Natural killer cell (primary cell): ENCODE results near the gene SYT2. TPM values are rescaled to one million over a fixed set of nuclear protein-coding genes. Genes with fewer than 3 reads are reported as not detected.

Experiments
- ATAC-seq, 3 donors: fragments of 150-1000 bp in 2 of 3; fragments of 200-7000 bp in 1 of 3; cut with Tn5 transposase; 1 replicate in 1 of 3; 2 replicates in 2 of 3; pipeline ENCODE4 v1.10.0; 2021; ENCODE audit warnings: mild to moderate bottlenecking in 2 of 3, moderate library complexity in 2 of 3
- DNase-seq, 2 donors: peaks; one replicate each; pipeline versions ENCODE4 v3.0.0 to v3.0.0-alpha.2; 2013 to 2021; ENCODE audit warnings: mixed read lengths in 1 of 2
- H3K27ac ChIP-seq: one replicate; pipeline ENCODE4 v1.5.1; 2013; ENCODE audit warnings: mild to moderate bottlenecking, low read length
- H3K27me3 ChIP-seq: one replicate; pipeline ENCODE4 v1.6.1; 2013; ENCODE audit warnings: low read length; ENCODE audit not compliant: control insufficient read depth, insufficient read depth
- H3K36me3 ChIP-seq: one replicate; pipeline ENCODE4 v1.6.1; 2013; ENCODE audit warnings: low read length; ENCODE audit not compliant: control insufficient read depth, insufficient read depth
- H3K4me1 ChIP-seq: one replicate; pipeline ENCODE4 v1.6.1; 2013; ENCODE audit warnings: low read length; ENCODE audit not compliant: control insufficient read depth, insufficient read depth
- H3K4me3 ChIP-seq: one replicate; pipeline ENCODE4 v1.5.1; 2013; ENCODE audit warnings: low read length
- H3K9me3 ChIP-seq: one replicate; pipeline ENCODE4 v1.6.1; 2013; ENCODE audit warnings: low read length; ENCODE audit not compliant: control insufficient read depth, insufficient read depth
- H3K27ac Mint-ChIP-seq, 2 donors: one replicate each; pipeline ENCODE4 v1.8.0; 2022; ENCODE audit warnings: mild to moderate bottlenecking in 2 of 2, mixed read lengths in 2 of 2, moderate library complexity in 1 of 2
- H3K27me3 Mint-ChIP-seq, 2 donors: one replicate each; pipeline ENCODE4 v1.8.0; 2022; ENCODE audit warnings: low read depth in 2 of 2, mixed read lengths in 2 of 2
- H3K36me3 Mint-ChIP-seq: one replicate; pipeline ENCODE4 v1.8.0; 2022; ENCODE audit warnings: mixed read lengths
- H3K4me1 Mint-ChIP-seq, 2 donors: one replicate each; pipeline ENCODE4 v1.8.0; 2022; ENCODE audit warnings: mixed read lengths in 2 of 2
- H3K4me3 Mint-ChIP-seq: one replicate; pipeline ENCODE4 v1.8.0; 2022; ENCODE audit warnings: mild to moderate bottlenecking, moderate library complexity, mixed read lengths
- H3K9me3 Mint-ChIP-seq, 2 donors: one replicate each; pipeline ENCODE4 v1.8.0; 2022; ENCODE audit warnings: mixed read lengths in 2 of 2
- WGBS: methylation state at CpG from one replicate; pipeline ENCODE4 v1.1.7; 2013; ENCODE audit warnings: missing lambda C conversion rate; ENCODE audit not compliant: insufficient coverage; 5-methylcytosine and 5-hydroxymethylcytosine counted together
- intact Hi-C: fragments of 100-400 bp; cut with micrococcal nuclease; formaldehyde crosslinking; loops from one replicate; pipeline ENCODE4 v1.14.2; 2022
- total RNA-seq, 4 donors: library from RNA; stranded (reverse); fragments of 120-200 nt in 1 of 4; gene quantifications; one replicate each; pipeline versions ENCODE4 v1.2.3 to v1.2.4, GENCODE V29; 2013 to 2022
- TF ChIP-seq, protein P1 (sequence below): fragments of 200-600 bp; IDR thresholded peaks from one replicate; pipeline ENCODE4 v1.8.0; 2022; ENCODE audit warnings: antibody characterized with exemption

SYT2 gene
- total RNA-seq, 3 donors from 2014 or later (not counting 1 experiment from before 2014, with no cell fraction given) = not detected

DNA sequence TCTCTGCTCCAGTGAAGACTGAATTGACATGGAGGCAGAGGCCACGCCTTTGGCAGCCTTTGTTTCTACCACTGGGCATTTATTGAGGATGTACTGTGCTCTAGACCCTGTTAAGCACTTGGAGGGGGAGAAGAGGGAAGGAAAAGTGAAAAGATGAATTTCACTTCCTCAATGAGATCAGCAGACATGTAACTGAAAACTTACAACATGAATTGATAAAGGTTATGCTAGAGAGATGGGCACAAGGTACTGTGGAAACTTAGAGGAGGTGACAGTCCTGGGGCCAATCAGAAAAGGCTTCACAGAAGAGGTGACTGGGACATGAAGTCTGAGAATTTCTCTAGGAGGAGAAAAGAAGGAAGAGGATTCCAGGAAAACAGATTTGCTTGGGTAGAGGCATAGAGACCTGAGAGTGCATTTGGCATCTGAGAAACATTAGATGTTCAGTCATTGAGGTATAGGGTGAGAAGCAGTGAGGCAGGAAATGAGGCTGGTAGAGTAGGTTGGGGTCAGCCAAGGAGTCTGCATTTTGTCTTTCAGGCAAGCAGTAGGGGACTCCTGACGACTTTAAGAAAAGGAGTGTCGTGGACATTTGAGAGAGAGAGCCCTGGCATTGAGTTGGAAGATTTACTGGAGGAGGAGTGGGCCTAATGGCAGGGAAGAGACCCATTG, 113.0 kb downstream of the SYT2 start:
- ATAC-seq (no peak), DNase-seq (no peak)
- WGBS = 83% methylated on average over 3 of the region's 3 CpGs
- H3K4me3 ChIP-seq = no peak overlapping the region
- Mint-ChIP-seq H3K27me3 (no peaks in the 10 kb centered on the region), H3K36me3 (no peaks in the 10 kb centered on the region), H3K4me3 (no peak overlapping the region), H3K9me3 (no peaks in the 10 kb centered on the region), H3K4me1 (no peaks in the 10 kb centered on the region), H3K27ac (no peak overlapping the region)
- H3K9me3 ChIP-seq = no peaks in the 10 kb centered on the region
- H3K27me3 ChIP-seq = no peaks in the 10 kb centered on the region
- H3K36me3 ChIP-seq = no peaks in the 10 kb centered on the region
- intact Hi-C loops = no loop called here
- H3K4me1 ChIP-seq = no peaks in the 10 kb centered on the region
- H3K27ac ChIP-seq = no peak overlapping the region
- TF ChIP-seq, protein P1, sequence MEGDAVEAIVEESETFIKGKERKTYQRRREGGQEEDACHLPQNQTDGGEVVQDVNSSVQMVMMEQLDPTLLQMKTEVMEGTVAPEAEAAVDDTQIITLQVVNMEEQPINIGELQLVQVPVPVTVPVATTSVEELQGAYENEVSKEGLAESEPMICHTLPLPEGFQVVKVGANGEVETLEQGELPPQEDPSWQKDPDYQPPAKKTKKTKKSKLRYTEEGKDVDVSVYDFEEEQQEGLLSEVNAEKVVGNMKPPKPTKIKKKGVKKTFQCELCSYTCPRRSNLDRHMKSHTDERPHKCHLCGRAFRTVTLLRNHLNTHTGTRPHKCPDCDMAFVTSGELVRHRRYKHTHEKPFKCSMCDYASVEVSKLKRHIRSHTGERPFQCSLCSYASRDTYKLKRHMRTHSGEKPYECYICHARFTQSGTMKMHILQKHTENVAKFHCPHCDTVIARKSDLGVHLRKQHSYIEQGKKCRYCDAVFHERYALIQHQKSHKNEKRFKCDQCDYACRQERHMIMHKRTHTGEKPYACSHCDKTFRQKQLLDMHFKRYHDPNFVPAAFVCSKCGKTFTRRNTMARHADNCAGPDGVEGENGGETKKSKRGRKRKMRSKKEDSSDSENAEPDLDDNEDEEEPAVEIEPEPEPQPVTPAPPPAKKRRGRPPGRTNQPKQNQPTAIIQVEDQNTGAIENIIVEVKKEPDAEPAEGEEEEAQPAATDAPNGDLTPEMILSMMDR = no peak

GRCh38 chr1:202596638-202597037, 113.6 kb downstream of the SYT2 start:
- H3K9me3 Mint-ChIP-seq = no peaks in the 10 kb centered on the region
- ATAC-seq (no peak), DNase-seq (no peak)
- H3K4me3 Mint-ChIP-seq = no peak overlapping the region
- no peak overlapping the region for H3K27ac Mint-ChIP-seq
- no peak overlapping the region for H3K27ac ChIP-seq
- no peaks in the 10 kb centered on the region for H3K36me3 Mint-ChIP-seq
- no peaks in the 10 kb centered on the region for H3K4me1 Mint-ChIP-seq
- intact Hi-C loops = no loop called here
- H3K4me1 ChIP-seq = no peaks in the 10 kb centered on the region
- TF ChIP-seq, protein P1 = no peak
- no peaks in the 10 kb centered on the region for H3K9me3 ChIP-seq
- H3K27me3 Mint-ChIP-seq = no peaks in the 10 kb centered on the region
- 91% methylated on average over 13 of the region's 13 CpGs for WGBS
- H3K36me3 ChIP-seq = peaks cover 2% of the 10 kb centered on the region
- H3K4me3 ChIP-seq = no peak overlapping the region
- H3K27me3 ChIP-seq = no peaks in the 10 kb centered on the region

DNA sequence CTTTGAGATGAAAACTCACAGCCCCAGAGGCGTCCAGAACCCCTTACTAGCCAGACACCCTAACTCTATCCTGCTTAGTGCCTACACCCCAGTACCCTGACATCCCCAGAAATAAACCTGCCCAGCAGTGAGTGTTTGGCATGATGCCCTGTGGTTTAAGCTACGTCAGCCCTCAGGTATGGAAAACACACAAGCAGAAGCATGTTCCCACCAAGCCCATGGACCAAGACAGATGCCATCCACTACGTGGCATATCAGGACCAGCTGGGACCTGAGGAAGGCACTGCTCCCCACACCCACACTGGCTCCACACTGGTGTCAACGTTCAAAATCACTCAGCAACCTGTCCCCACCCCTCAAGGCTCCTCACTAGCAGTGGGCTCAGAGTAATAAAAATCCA, 116.4 kb downstream of the SYT2 start:
- TF ChIP-seq, protein P1 = no peak
- Mint-ChIP-seq H3K4me3 (no peak overlapping the region), H3K36me3 (no peaks in the 10 kb centered on the region), H3K27me3 (no peaks in the 10 kb centered on the region), H3K4me1 (no peaks in the 10 kb centered on the region), H3K27ac (no peak overlapping the region), H3K9me3 (no peaks in the 10 kb centered on the region)
- DNase-seq (no peak), ATAC-seq (no peak)
- Histone ChIP-seq H3K9me3 (no peaks in the 10 kb centered on the region), H3K4me1 (no peaks in the 10 kb centered on the region), H3K4me3 (no peak overlapping the region), H3K27me3 (no peaks in the 10 kb centered on the region), H3K27ac (no peak overlapping the region), H3K36me3 (peaks cover 2% of the 10 kb centered on the region)
- intact Hi-C loops = no loop called here
- 78% methylated on average over 4 of the region's 4 CpGs for WGBS

DNA sequence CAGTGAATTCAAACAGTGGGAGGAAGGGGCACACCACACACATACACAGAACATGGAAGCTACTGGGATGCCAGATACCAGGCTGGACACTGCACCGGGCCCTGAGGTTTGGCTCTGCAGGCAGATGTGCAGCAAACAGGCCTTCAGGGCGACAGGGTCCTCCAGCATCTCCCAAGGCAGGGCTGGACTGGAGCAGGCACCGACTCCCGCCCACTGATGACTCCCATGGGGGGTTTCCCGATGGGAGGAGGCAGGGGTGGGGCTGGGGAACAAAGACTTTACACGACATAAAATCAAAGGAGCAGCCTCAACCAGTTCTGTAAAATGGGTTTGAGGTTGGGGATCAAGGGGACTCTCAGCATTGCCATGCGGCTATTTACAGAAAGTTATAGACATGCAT, 118.1 kb downstream of the SYT2 start:
- no peaks in the 10 kb centered on the region for H3K9me3 Mint-ChIP-seq
- intact Hi-C loops = no loop called here
- no peak overlapping the region for H3K27ac ChIP-seq
- H3K36me3 Mint-ChIP-seq = no peaks in the 10 kb centered on the region
- ATAC-seq = no peak
- no peaks in the 10 kb centered on the region for H3K9me3 ChIP-seq
- TF ChIP-seq, protein P1 = no peak
- H3K4me3 ChIP-seq = no peak overlapping the region
- no peak overlapping the region for H3K27ac Mint-ChIP-seq
- H3K27me3 Mint-ChIP-seq = no peaks in the 10 kb centered on the region
- H3K36me3 ChIP-seq = peaks cover 2% of the 10 kb centered on the region
- peaks cover 6 to 11% of the 10 kb centered on the region in 2 donors for H3K4me1 Mint-ChIP-seq
- no peaks in the 10 kb centered on the region for H3K27me3 ChIP-seq
- 89% methylated on average over 6 of the region's 7 CpGs for WGBS
- no peak for DNase-seq
- no peak overlapping the region for H3K4me3 Mint-ChIP-seq
- no peaks in the 10 kb centered on the region for H3K4me1 ChIP-seq
